ENCODE measurements around the gene GGA2. TPM values are rescaled to one million over a fixed set of nuclear protein-coding genes. Genes with fewer than 3 reads are reported as not detected.

Gene GGA2
- total RNA-seq, 1 donor from 2014 or later: 89.9 TPM

DNA sequence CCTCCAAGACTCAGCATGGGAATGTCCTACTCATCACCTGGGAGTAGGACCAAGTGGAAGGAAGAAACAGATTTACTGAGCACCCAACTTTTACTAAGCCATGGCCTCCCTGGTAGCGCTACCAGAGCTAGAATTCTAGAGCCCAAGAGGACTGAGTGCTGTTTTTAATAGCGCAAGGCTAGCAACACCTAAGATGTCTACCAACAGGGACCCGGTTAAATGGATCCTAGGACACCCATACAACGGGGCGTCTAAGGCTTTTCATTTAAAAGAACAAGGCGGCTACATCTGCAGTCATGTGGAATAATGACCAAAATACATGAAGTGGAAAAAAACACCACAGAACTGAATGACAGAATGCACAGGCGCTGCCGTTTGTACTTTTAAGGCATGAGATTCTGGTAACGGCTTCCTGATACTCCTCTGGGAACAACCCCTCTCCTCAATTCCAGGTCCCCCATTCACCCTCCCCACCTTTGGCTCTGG is 5.1 kb downstream of the GGA2 start:
- H3K27me3 Mint-ChIP-seq: no peaks in the 10 kb centered on the region
- peaks cover 21% of the 10 kb centered on the region for H3K4me1 Mint-ChIP-seq (ENCODE audit: low read depth)
- H3K27ac Mint-ChIP-seq: no peak overlapping the region
- no peak overlapping the region for H3K4me3 Mint-ChIP-seq (ENCODE audit: low read depth)
- no peaks in the 10 kb centered on the region for H3K9me3 Mint-ChIP-seq (ENCODE audit: low read depth)
- peaks cover 5% of the 10 kb centered on the region for H3K36me3 Mint-ChIP-seq (ENCODE audit: insufficient read depth)
- DNase-seq (ENCODE audit: low spot score, unreplicated experiment): no peak
- TF ChIP-seq, protein P1, sequence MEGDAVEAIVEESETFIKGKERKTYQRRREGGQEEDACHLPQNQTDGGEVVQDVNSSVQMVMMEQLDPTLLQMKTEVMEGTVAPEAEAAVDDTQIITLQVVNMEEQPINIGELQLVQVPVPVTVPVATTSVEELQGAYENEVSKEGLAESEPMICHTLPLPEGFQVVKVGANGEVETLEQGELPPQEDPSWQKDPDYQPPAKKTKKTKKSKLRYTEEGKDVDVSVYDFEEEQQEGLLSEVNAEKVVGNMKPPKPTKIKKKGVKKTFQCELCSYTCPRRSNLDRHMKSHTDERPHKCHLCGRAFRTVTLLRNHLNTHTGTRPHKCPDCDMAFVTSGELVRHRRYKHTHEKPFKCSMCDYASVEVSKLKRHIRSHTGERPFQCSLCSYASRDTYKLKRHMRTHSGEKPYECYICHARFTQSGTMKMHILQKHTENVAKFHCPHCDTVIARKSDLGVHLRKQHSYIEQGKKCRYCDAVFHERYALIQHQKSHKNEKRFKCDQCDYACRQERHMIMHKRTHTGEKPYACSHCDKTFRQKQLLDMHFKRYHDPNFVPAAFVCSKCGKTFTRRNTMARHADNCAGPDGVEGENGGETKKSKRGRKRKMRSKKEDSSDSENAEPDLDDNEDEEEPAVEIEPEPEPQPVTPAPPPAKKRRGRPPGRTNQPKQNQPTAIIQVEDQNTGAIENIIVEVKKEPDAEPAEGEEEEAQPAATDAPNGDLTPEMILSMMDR (IDR thresholded peaks at IDR 0.05; ENCODE audit: unreplicated experiment): no peak

DNA sequence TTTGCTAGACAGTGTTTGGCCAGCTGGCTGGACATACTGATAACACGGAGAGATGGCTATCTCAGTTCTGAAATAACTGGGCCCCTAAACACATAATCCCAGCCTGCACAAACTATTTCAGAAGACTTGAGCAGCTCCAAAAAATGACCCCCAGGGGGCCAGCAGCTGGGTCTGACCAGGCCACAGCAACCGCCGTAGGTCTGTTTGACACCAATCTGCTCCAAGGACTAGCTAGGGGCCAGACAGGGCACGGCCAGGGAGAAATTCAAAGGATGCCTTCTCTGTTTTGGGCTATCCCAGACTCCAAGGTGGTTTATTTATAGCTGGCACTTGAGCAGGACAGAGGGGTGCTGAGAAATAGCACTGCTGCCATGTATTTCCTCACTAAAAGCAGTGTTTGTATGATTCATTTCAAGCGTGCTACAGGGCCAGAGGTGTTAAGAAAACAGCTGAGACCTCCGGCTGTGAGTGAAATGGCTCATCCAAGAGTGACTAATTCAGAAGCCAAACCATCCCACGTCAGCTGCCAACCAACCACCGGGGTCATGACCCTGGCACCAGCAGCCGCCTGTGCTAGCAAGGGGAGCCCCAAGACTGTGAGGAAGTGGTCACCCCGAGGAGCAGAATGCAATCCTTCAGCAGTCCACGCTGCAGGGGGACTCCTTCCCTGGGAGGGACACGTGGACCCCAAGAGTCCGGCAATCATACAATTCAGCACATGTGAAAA is 5.7 kb downstream of the GGA2 start:
- no peak for DNase-seq (ENCODE audit: low spot score, unreplicated experiment)
- no peak overlapping the region for H3K4me3 Mint-ChIP-seq (ENCODE audit: low read depth)
- peaks cover 5% of the 10 kb centered on the region for H3K36me3 Mint-ChIP-seq (ENCODE audit: insufficient read depth)
- H3K4me1 Mint-ChIP-seq (ENCODE audit: low read depth): peaks cover 21% of the 10 kb centered on the region
- TF ChIP-seq, protein P1 (IDR thresholded peaks at IDR 0.05; ENCODE audit: unreplicated experiment): peak; percentile 20
- H3K9me3 Mint-ChIP-seq (ENCODE audit: low read depth): no peaks in the 10 kb centered on the region
- H3K27ac Mint-ChIP-seq: no peak overlapping the region
- no peaks in the 10 kb centered on the region for H3K27me3 Mint-ChIP-seq

DNA sequence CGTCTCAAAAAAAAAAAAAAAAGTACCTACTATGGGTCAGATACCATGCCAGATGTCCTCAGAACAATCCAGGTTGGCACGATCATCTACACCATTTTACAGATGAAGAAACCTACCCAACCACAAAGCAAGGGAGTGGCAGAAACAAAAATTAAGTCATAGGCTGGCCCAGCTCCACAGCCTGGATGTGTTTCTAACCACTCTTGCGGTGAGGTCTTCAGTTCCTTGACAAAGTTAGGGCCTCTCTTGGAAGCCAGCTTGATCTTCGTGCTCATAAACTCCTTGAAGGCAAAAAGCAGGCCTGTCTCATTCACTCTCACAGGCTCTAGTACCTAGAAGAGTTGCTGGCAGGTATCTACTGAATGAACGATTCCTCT is 6.2 kb downstream of the GGA2 start:
- Mint-ChIP-seq H3K4me3 (ENCODE audit: low read depth) (no peak overlapping the region), H3K27ac (no peak overlapping the region), H3K36me3 (ENCODE audit: insufficient read depth) (peaks cover 5% of the 10 kb centered on the region), H3K27me3 (no peaks in the 10 kb centered on the region), H3K4me1 (ENCODE audit: low read depth) (peaks cover 17% of the 10 kb centered on the region), H3K9me3 (ENCODE audit: low read depth) (no peaks in the 10 kb centered on the region)
- DNase-seq (ENCODE audit: low spot score, unreplicated experiment): no peak
- TF ChIP-seq, protein P1 (IDR thresholded peaks at IDR 0.05; ENCODE audit: unreplicated experiment): no peak

DNA sequence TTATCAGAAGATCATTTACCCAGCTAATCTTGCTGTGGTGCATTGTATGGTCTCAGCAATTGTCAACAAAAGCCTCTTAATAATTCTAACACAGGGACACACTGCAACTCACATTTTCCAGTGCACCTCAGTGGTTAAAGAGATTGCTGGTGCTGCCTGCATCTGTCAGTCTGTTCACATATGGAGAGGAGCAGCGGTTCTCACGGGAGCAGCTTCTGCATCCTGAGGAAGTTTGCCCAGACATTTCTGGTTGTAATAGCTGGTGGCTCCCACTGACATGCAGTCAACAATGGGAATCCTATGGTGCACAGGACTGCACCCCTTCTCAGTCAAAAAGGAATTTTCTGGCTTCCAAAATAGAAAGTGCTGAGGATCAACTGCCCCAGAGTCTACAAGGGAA is 7.8 kb downstream of the GGA2 start:
- Mint-ChIP-seq H3K4me3 (ENCODE audit: low read depth) (no peak overlapping the region), H3K36me3 (ENCODE audit: insufficient read depth) (no peaks in the 10 kb centered on the region), H3K27me3 (no peaks in the 10 kb centered on the region), H3K27ac (no peak overlapping the region), H3K4me1 (ENCODE audit: low read depth) (peaks cover 11% of the 10 kb centered on the region), H3K9me3 (ENCODE audit: low read depth) (no peaks in the 10 kb centered on the region)
- no peak for DNase-seq (ENCODE audit: low spot score, unreplicated experiment)
- TF ChIP-seq, protein P1 (IDR thresholded peaks at IDR 0.05; ENCODE audit: unreplicated experiment): no peak

DNA sequence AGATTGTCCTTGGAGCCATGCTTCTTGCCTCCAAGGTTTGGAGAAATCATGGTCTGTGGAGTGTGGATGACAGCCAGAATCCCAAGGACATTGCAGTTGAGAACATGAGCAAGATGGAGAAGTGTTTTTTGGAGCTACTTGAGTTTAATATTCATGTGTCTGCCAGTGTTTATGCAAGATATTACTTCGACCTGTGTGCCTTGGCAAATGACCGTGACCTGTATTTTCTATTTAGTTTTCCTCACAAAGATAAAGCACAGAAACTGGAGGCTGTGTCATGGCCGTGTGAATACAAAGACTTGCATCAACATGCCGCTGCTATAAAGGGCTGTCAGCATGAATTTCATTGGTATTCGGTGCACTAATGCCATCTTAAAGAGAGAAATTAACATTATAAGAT is 9.0 kb downstream of the GGA2 start:
- no peak overlapping the region for H3K4me3 Mint-ChIP-seq (ENCODE audit: low read depth)
- peaks cover 2% of the 10 kb centered on the region for H3K36me3 Mint-ChIP-seq (ENCODE audit: insufficient read depth)
- H3K9me3 Mint-ChIP-seq (ENCODE audit: low read depth): no peaks in the 10 kb centered on the region
- no peak for DNase-seq (ENCODE audit: low spot score, unreplicated experiment)
- no peaks in the 10 kb centered on the region for H3K27me3 Mint-ChIP-seq
- TF ChIP-seq, protein P1 (IDR thresholded peaks at IDR 0.05; ENCODE audit: unreplicated experiment): no peak
- H3K27ac Mint-ChIP-seq: no peak overlapping the region
- peaks cover 16% of the 10 kb centered on the region for H3K4me1 Mint-ChIP-seq (ENCODE audit: low read depth)

Measured in progenitor cell of endocrine pancreas (in vitro differentiated cells).